ENCODE measurements around the gene NAGPA. TPM values are rescaled to one million over a fixed set of nuclear protein-coding genes. Genes with fewer than 3 reads are reported as not detected.

Gene NAGPA
- total and polyA plus RNA-seq, 3 experiments from 2014 or later: 18.8 to 33.3 (median 19.0) TPM

DNA sequence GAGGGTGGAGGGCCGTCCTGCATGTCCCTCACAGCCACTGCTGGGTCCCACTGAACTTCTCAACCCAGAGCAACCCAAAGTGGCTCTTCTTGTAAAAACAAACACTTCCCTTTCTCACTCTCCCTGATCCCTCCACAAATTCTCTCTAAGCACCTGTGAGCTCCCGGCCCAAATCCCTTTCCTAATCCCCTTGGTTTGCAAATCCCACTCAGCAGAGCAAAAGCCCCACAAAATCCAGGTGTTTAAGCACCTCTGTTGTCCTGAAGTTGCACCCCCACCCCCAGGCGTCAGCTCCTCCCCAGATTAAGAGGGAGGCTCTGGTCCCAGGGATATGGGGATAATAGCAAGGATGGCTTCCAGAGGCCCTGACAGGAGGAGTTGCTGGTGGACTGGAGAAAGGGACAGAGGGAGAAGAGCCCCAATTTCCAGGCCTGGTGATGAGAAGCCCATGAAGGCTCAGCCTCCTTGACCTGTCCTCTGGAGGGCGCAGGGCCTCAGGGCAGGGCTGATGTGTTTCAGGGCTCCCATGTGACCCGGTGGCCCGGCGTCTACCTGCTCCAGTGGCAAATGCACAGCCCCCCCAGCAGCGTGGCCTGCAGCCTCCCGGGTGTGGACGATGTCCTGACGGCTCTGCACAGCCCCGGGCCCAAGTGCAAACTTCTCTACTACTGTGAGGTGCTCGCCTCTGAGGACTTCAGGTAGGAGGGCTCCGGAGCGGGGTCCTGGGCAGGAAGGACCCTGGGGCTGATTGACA lies 23.0 kb downstream of the NAGPA start:
- ChIA-PET CTCF (no interaction called here), POLR2A (interaction anchor here (0.6 kb wide), 1 partner anchor 54 kb away, joined by 7 read pairs; no protein-coding TSS in a partner anchor)
- Mint-ChIP-seq H3K27me3 (peaks cover 11 to 29% of the 10 kb centered on the region in 2 donors), H3K36me3 (no peaks in the 10 kb centered on the region), H3K27ac (peak overlapping the region in 1 of 8 donors; percentile 87), H3K4me1 (no peaks in the 10 kb centered on the region), H3K9me3 (no peaks in the 10 kb centered on the region), H3K4me3 (no peak overlapping the region)
- Histone ChIP-seq H3K9me3 (ENCODE audit: low read length) (no peaks in the 10 kb centered on the region), H3K36me3 (ENCODE audit: insufficient read depth, low read length) (no peaks in the 10 kb centered on the region), H3K27me3 (ENCODE audit: insufficient read depth, low read length, poor library complexity, severe bottlenecking) (no peaks in the 10 kb centered on the region), H3K4me3 (ENCODE audit: low read length) (no peak overlapping the region), H3K27ac (ENCODE audit: low read depth, low read length) (no peak overlapping the region), H3K4me1 (ENCODE audit: insufficient read depth, low read length) (no peaks in the 10 kb centered on the region)
- no peak for DNase-seq

DNA sequence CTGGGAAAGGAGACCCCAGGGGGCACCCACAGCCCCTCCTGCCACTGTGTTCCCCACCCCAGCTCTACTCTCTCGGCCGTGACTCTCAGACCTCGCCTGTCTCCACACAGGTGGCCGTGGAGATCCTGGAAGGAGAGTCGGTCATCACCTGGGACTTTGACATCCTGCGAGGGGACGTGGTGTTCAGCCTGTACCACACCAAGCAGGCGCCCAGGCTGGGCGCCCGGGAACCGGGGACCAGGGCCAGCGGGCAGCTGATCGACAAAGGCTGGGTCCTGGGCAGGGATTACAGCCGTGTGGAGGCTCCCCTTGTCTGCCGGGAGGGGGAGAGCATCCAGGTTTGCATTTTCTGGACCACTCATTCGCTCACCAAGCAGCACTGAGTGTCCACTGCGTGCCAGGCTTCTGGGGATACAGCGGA lies 25.4 kb downstream of the NAGPA start:
- no peaks in the 10 kb centered on the region for H3K27me3 ChIP-seq (ENCODE audit: insufficient read depth, low read length, poor library complexity, severe bottlenecking)
- Mint-ChIP-seq H3K27ac (no peak overlapping the region), H3K27me3 (peaks cover 8 to 38% of the 10 kb centered on the region in 2 donors), H3K4me1 (no peaks in the 10 kb centered on the region), H3K4me3 (no peak overlapping the region), H3K36me3 (no peaks in the 10 kb centered on the region), H3K9me3 (no peaks in the 10 kb centered on the region)
- H3K4me1 ChIP-seq (ENCODE audit: insufficient read depth, low read length): no peaks in the 10 kb centered on the region
- H3K9me3 ChIP-seq (ENCODE audit: low read length): no peaks in the 10 kb centered on the region
- H3K36me3 ChIP-seq (ENCODE audit: insufficient read depth, low read length): no peaks in the 10 kb centered on the region
- no peak overlapping the region for H3K4me3 ChIP-seq (ENCODE audit: low read length)
- POLR2A ChIA-PET: no interaction called here
- DNase-seq: no peak
- CTCF ChIA-PET: no interaction called here
- H3K27ac ChIP-seq (ENCODE audit: low read depth, low read length): no peak overlapping the region

DNA sequence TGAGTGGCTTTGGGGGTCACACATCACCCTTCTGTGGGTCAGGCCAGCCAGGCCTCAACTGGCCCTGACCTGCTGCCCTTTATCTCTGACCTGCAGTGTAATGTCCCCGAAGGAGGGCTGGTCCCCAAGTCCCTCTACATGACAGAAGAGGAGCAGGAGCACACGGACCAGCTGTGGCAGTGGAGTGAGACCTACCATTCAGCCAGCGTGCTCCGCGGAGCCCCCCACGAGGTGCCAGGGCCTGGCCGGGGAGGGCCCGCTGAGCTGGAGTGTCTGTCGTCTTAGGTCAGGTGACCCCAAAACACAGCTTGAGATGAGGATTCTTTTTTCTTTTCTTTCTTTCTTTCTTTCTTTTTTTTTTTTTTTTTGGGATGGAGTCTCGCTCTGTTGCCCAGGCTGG lies 26.5 kb downstream of the NAGPA start:
- POLR2A ChIA-PET: no interaction called here

DNA sequence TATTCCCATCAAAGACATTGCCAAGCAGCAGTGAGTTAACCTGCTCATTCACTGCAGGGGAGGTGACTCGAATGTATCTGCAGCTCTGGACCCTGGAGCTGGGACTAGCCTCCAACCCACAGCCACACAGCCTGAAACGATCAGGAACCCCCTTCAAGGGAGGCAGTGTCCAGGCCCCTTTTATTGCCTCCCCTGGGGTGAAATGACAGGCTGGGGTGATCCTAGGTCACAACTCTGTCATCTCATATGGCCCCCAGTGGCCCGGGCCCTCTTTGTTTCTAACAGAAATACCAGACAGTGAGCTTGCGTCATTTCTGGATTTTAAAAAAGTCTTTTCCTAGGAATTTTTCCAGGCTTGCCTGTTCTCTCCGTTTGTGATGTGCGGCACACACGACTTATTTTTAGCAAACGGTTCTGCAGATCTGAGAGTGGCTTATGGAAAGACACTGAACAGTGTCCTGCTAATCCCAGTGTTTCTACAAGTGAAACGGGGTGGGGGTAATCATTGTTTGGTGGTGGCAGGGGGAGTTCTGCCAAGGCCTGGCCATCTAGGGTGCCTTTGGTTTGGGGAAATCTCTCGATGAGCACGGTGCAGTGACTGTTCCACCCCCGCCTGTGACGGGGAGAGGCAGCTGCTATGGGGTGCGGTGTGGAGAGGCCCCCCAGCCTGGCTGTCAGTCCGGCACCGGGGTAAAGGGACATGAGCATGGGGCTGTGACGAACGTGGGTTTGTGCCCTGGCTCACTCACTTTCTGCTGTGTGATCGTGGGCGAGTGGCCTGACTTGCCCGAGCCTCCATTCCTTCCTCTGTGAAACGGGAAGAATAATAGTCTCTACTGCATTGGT lies 27.2 kb downstream of the NAGPA start:
- ChIA-PET POLR2A (no interaction called here), CTCF (no interaction called here)
- no peak for DNase-seq
- Histone ChIP-seq H3K9me3 (ENCODE audit: low read length) (no peaks in the 10 kb centered on the region), H3K36me3 (ENCODE audit: insufficient read depth, low read length) (no peaks in the 10 kb centered on the region), H3K4me3 (ENCODE audit: low read length) (no peak overlapping the region), H3K4me1 (ENCODE audit: insufficient read depth, low read length) (no peaks in the 10 kb centered on the region), H3K27ac (ENCODE audit: low read depth, low read length) (no peak overlapping the region), H3K27me3 (ENCODE audit: insufficient read depth, low read length, poor library complexity, severe bottlenecking) (no peaks in the 10 kb centered on the region)
- Mint-ChIP-seq H3K4me3 (no peak overlapping the region), H3K9me3 (no peaks in the 10 kb centered on the region), H3K27ac (no peak overlapping the region), H3K36me3 (no peaks in the 10 kb centered on the region), H3K27me3 (peaks cover 9 to 29% of the 10 kb centered on the region in 2 donors), H3K4me1 (no peaks in the 10 kb centered on the region)

More for the DNA sequence above, 26.5 kb downstream of the NAGPA start:
- Histone ChIP-seq H3K27ac (ENCODE audit: low read depth, low read length) (no peak overlapping the region), H3K27me3 (ENCODE audit: insufficient read depth, low read length, poor library complexity, severe bottlenecking) (no peaks in the 10 kb centered on the region), H3K36me3 (ENCODE audit: insufficient read depth, low read length) (no peaks in the 10 kb centered on the region), H3K4me3 (ENCODE audit: low read length) (no peak overlapping the region), H3K4me1 (ENCODE audit: insufficient read depth, low read length) (no peaks in the 10 kb centered on the region), H3K9me3 (ENCODE audit: low read length) (no peaks in the 10 kb centered on the region)
- H3K36me3 Mint-ChIP-seq: no peaks in the 10 kb centered on the region
- CTCF ChIA-PET: no interaction called here
- H3K27ac Mint-ChIP-seq: no peak overlapping the region
- no peaks in the 10 kb centered on the region for H3K9me3 Mint-ChIP-seq
- DNase-seq: no peak
- no peaks in the 10 kb centered on the region for H3K4me1 Mint-ChIP-seq
- peaks cover 7 to 34% of the 10 kb centered on the region in 2 donors for H3K27me3 Mint-ChIP-seq
- no peak overlapping the region for H3K4me3 Mint-ChIP-seq

DNA sequence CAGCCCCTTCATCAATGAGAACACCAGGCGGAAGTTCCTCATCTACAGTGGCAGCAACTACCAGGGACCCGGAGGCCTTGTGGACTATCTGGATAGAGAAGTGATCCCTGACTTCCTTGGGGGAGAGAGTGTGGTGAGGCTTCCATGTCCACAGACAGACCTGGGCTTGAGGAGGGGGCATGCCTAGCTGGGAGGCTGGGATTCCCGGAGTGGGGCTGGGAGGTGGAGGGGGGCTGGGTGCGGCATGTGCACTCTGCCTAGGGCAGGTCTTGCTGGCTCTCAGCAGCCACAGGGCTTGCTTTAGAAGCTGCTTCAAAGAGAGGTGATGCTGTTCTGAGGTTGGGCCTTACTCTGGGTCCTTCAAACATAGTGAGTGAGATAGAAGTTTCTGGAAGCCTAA lies 27.8 kb downstream of the NAGPA start:
- Mint-ChIP-seq H3K4me3 (no peak overlapping the region), H3K9me3 (no peaks in the 10 kb centered on the region)

DNA sequence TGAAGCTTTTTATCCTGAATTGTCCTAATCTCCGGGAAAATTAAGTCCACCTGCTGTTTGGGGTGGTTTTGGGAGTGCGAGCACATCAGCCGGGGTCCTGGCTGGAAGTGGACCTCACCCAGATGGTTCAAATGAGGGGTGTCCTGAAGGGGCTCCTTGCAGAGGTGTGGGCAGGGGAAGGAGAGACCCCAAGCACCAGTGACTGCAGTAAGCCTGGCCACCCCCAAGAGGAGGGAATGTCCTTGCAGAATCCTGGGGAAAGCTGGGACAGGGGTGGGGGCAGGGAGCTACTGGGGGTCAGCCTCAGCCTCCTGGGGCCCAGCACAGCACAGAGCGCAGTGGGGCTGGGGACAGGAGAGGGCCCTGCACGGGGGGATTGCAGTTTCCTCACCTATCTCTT lies 29.4 kb downstream of the NAGPA start:
- H3K27ac Mint-ChIP-seq: no peak overlapping the region
- H3K4me3 Mint-ChIP-seq: no peak overlapping the region
- no peak for DNase-seq
- Histone ChIP-seq H3K27me3 (ENCODE audit: insufficient read depth, low read length, poor library complexity, severe bottlenecking) (no peaks in the 10 kb centered on the region), H3K27ac (ENCODE audit: low read depth, low read length) (no peak overlapping the region), H3K4me3 (ENCODE audit: low read length) (no peak overlapping the region), H3K4me1 (ENCODE audit: insufficient read depth, low read length) (no peaks in the 10 kb centered on the region), H3K36me3 (ENCODE audit: insufficient read depth, low read length) (no peaks in the 10 kb centered on the region), H3K9me3 (ENCODE audit: low read length) (no peaks in the 10 kb centered on the region)
- no peaks in the 10 kb centered on the region for H3K36me3 Mint-ChIP-seq
- ChIA-PET POLR2A (no interaction called here), CTCF (no interaction called here)
- peaks cover 5 to 21% of the 10 kb centered on the region in 2 donors for H3K27me3 Mint-ChIP-seq
- H3K4me1 Mint-ChIP-seq: no peaks in the 10 kb centered on the region
- H3K9me3 Mint-ChIP-seq: no peaks in the 10 kb centered on the region

More for the DNA sequence above, 27.8 kb downstream of the NAGPA start:
- H3K27ac Mint-ChIP-seq: no peak overlapping the region
- ChIA-PET CTCF (no interaction called here), POLR2A (no interaction called here)
- no peaks in the 10 kb centered on the region for H3K27me3 ChIP-seq (ENCODE audit: insufficient read depth, low read length, poor library complexity, severe bottlenecking)
- DNase-seq: no peak
- H3K4me1 Mint-ChIP-seq: no peaks in the 10 kb centered on the region
- no peaks in the 10 kb centered on the region for H3K4me1 ChIP-seq (ENCODE audit: insufficient read depth, low read length)
- no peaks in the 10 kb centered on the region for H3K9me3 ChIP-seq (ENCODE audit: low read length)
- no peaks in the 10 kb centered on the region for H3K36me3 Mint-ChIP-seq
- H3K27ac ChIP-seq (ENCODE audit: low read depth, low read length): no peak overlapping the region
- peaks cover 9 to 30% of the 10 kb centered on the region in 2 donors for H3K27me3 Mint-ChIP-seq
- no peak overlapping the region for H3K4me3 ChIP-seq (ENCODE audit: low read length)
- H3K36me3 ChIP-seq (ENCODE audit: insufficient read depth, low read length): no peaks in the 10 kb centered on the region

DNA sequence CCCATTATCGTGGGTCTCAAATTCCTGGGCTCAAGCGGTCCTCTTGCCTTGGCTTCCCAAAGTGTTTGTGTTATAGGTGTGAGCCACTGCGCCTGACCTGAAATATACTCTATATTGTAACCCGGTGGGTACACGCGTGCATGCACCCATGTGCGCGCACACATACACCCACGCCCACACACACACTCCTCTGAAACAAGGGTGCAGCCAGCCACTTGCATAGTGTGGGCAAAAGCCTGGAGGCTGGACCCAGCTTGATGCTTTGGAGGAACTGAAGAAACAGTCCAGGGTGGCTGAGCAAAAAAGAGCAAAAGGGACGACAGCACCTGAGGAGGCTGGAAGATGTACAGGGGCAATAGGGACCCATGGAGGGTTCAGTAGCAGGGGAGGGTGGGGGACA lies 29.9 kb downstream of the NAGPA start:
- Mint-ChIP-seq H3K9me3 (no peaks in the 10 kb centered on the region), H3K27me3 (peaks cover 5 to 20% of the 10 kb centered on the region in 2 donors), H3K36me3 (no peaks in the 10 kb centered on the region), H3K27ac (peak overlapping the region in 2 of 8 donors; percentile 33 to 48), H3K4me3 (no peak overlapping the region), H3K4me1 (no peaks in the 10 kb centered on the region)
- H3K9me3 ChIP-seq (ENCODE audit: low read length): no peaks in the 10 kb centered on the region
- no peak for DNase-seq
- no peaks in the 10 kb centered on the region for H3K27me3 ChIP-seq (ENCODE audit: insufficient read depth, low read length, poor library complexity, severe bottlenecking)
- H3K36me3 ChIP-seq (ENCODE audit: insufficient read depth, low read length): no peaks in the 10 kb centered on the region
- no peak overlapping the region for H3K27ac ChIP-seq (ENCODE audit: low read depth, low read length)
- CTCF ChIA-PET: no interaction called here
- H3K4me3 ChIP-seq (ENCODE audit: low read length): no peak overlapping the region
- no peaks in the 10 kb centered on the region for H3K4me1 ChIP-seq (ENCODE audit: insufficient read depth, low read length)
- POLR2A ChIA-PET: no interaction called here

DNA sequence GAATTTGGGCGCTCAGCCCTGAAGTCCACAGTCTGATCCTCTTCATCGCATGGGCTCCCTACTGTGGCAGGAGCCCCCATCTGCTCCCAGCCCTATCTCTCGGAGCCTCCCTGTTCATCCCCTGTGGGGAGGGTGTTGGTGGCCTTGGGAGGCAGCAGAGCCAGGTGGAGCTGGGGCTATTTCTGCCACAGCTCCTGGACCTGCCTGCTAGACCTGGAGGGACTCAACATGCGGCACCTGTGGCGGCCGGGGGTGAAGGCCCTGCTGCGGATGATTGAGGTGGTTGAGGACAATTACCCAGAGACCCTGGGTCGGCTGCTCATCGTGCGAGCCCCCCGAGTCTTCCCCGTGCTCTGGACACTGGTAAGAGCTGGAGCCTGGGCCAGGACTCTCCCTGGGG lies 30.5 kb downstream of the NAGPA start:
- no peak for DNase-seq
- Mint-ChIP-seq H3K4me3 (no peak overlapping the region), H3K9me3 (no peaks in the 10 kb centered on the region), H3K27ac (no peak overlapping the region), H3K4me1 (no peaks in the 10 kb centered on the region), H3K27me3 (peaks cover 7 to 22% of the 10 kb centered on the region in 2 donors), H3K36me3 (no peaks in the 10 kb centered on the region)
- Histone ChIP-seq H3K36me3 (ENCODE audit: insufficient read depth, low read length) (no peaks in the 10 kb centered on the region), H3K4me3 (ENCODE audit: low read length) (no peak overlapping the region), H3K4me1 (ENCODE audit: insufficient read depth, low read length) (no peaks in the 10 kb centered on the region), H3K27ac (ENCODE audit: low read depth, low read length) (no peak overlapping the region), H3K9me3 (ENCODE audit: low read length) (no peaks in the 10 kb centered on the region), H3K27me3 (ENCODE audit: insufficient read depth, low read length, poor library complexity, severe bottlenecking) (no peaks in the 10 kb centered on the region)
- ChIA-PET CTCF (no interaction called here), POLR2A (no interaction called here)
